K562 (cell line): ENCODE measurements around the gene ERVH48-1. TPM values are rescaled to one million over a fixed set of nuclear protein-coding genes. Genes with fewer than 3 reads are reported as not detected.

Experiments used
- BRF2 ChIP-seq: IDR thresholded peaks from 3 replicates; pipeline ENCODE4 v1.6.1; 2011; ENCODE audit warnings: borderline replicate concordance, mild to moderate bottlenecking; ENCODE audit not compliant: insufficient read length, insufficient read depth
- CBX1 ChIP-seq: sonication (generic); IDR thresholded peaks from 2 replicates; pipeline ENCODE4 v1.6.1; 2016; ENCODE audit warnings: antibody characterized with exemption, low read depth, mild to moderate bottlenecking
- CEBPG ChIP-seq, 3 experiments: fragments of 200-800 bp in 1 of 3; sonication (Bioruptor generic) in 1 of 3; sonication (generic) in 1 of 3; formaldehyde crosslinking in 1 of 3; IDR thresholded peaks in 2 of 3; conservative IDR thresholded peaks in 1 of 3; 2 replicates each; pipeline versions ENCODE4 v1.6.1 to v1.8.0; 2016 to 2022; ENCODE audit warnings: missing compliant biosample characterization in 2 of 3, missing genetic modification characterization in 2 of 3, mild to moderate bottlenecking in 1 of 3, missing genetic modification reagents in 1 of 3
- HNRNPH1 ChIP-seq: fragments of 200-400 bp; formaldehyde crosslinking; optimal IDR thresholded peaks from 2 replicates; pipeline ENCODE3; 2017; ENCODE audit warnings: low read depth, mild to moderate bottlenecking, low read length, moderate library complexity
- MAX ChIP-seq: sonication (generic); formaldehyde crosslinking; IDR thresholded peaks from 2 replicates; pipeline ENCODE4 v1.9.0; 2022; ENCODE audit warnings: mild to moderate bottlenecking, missing genetic modification reagents
- NFE2L1 ChIP-seq: fragments of 450-650 bp; IDR thresholded peaks from 2 replicates; pipeline ENCODE4 v1.6.1; 2016; ENCODE audit warnings: missing genetic modification characterization, low read depth, mild to moderate bottlenecking, missing compliant biosample characterization, moderate library complexity, borderline replicate concordance
- RERE ChIP-seq: sonication (generic); formaldehyde crosslinking; IDR thresholded peaks from 2 replicates; pipeline ENCODE4 v1.8.0; 2023; ENCODE audit warnings: missing genetic modification reagents, mild to moderate bottlenecking, borderline replicate concordance
- RHOXF2B ChIP-seq: fragments of 250-450 bp; sonication (Bioruptor Pico); conservative IDR thresholded peaks from 2 replicates; pipeline ENCODE4 v1.5.1; 2021
- SETDB1 ChIP-seq: IDR thresholded peaks from one replicate; pipeline ENCODE4 v1.6.1; 2012; ENCODE audit warnings: low read length, control low read depth, inconsistent platforms
- SRSF3 ChIP-seq: fragments of 200-400 bp; formaldehyde crosslinking; IDR thresholded peaks from 2 replicates; pipeline ENCODE4 v1.6.1; 2016; ENCODE audit warnings: mild to moderate bottlenecking, low read length, moderate library complexity; ENCODE audit not compliant: insufficient read depth
- SRSF9 ChIP-seq: fragments of 200-400 bp; formaldehyde crosslinking; IDR thresholded peaks from 2 replicates; pipeline ENCODE4 v1.6.1; 2017; ENCODE audit warnings: low read depth, low read length, borderline replicate concordance
- UBTF ChIP-seq, 2 experiments: IDR thresholded peaks; 2 replicates each; pipeline ENCODE4 v1.6.1; 2012; ENCODE audit warnings: improper control_type of control experiment in 2 of 2, low read depth in 2 of 2, low read length in 2 of 2, borderline replicate concordance in 1 of 2
- XRCC4 ChIP-seq: IDR thresholded peaks from one replicate; pipeline ENCODE4 v1.6.1; 2011; ENCODE audit not compliant: insufficient read depth, insufficient read length; ENCODE audit errors: extremely low read depth
- YBX1 ChIP-seq: fragments of 450-650 bp; IDR thresholded peaks from 2 replicates; pipeline ENCODE4 v1.7.1; 2016; ENCODE audit warnings: mild to moderate bottlenecking
- ZNF431 ChIP-seq: sonication (generic); formaldehyde crosslinking; IDR thresholded peaks from 2 replicates; pipeline ENCODE4 v1.8.0; 2022; ENCODE audit warnings: mild to moderate bottlenecking, missing genetic modification reagents
- ZNF436 ChIP-seq: fragments of 250-450, 450-650 bp; sonication (Bioruptor Pico); formaldehyde crosslinking; IDR thresholded peaks from 2 replicates; pipeline ENCODE4 v1.7.0; 2020; ENCODE audit warnings: mild to moderate bottlenecking
- polyA plus RNA-seq, 8 experiments: library from polyadenylated mRNA; depleted of rRNA in 4 of 8; stranded (reverse) in 5 of 8; unstranded in 3 of 8; fragments of >200 nt; fragmentation: Nextera tagmentation in 2 of 8; fragmentation: Illumina TruSeq in 1 of 8; extraction: Ambion mirVana in 2 of 8; extraction: Trizol in 1 of 8; gene quantifications; 2 replicates each; pipeline versions ENCODE4 v1.2.1 to v1.2.3, GENCODE V29; 2011 to 2014; ENCODE audit warnings: inconsistent platforms in 1 of 8, missing spikeins in 1 of 8
- total RNA-seq, 7 experiments: library from RNA; depleted of rRNA in 6 of 7; stranded (reverse); fragments of >200 nt in 6 of 7; fragmentation: Illumina TruSeq in 2 of 7; extraction: Trizol in 2 of 7; gene quantifications; 2 replicates each; pipeline versions ENCODE4 v1.2.1 to v1.2.3, GENCODE V29; 2011 to 2021; ENCODE audit warnings: low replicate concordance in 1 of 7

ERVH48-1 gene
- total and polyA plus RNA-seq, 9 of the 15 experiments (the other 6 are each of a cell fraction or from before 2014, with no cell fraction given) = 0.08 to 0.49 (median 0.16) TPM; not detected in 3

- TF ChIP-seq UBTF (IDR thresholded peaks at IDR 0.05; ENCODE audit: borderline replicate concordance in 1 of 2, low read depth in 2 of 2, low read length in 2 of 2) = peak in 1 of 2 experiments; percentile 48; a peak in 1 of 4 replicates
- peak; percentile 99 for TF ChIP-seq MAX (CRISPR knock-in tag)
- peak; percentile 82; the same call in 1 of the 2 replicates for TF ChIP-seq SRSF3
- TF ChIP-seq SRSF9 = no peak
- peak; percentile 43; the same call in 1 of the 2 replicates for TF ChIP-seq RERE (CRISPR knock-in tag)
- TF ChIP-seq CBX1 = peak; percentile 38; the same call in 1 of the 2 replicates
- no peak for TF ChIP-seq YBX1
- peak; percentile 77 for TF ChIP-seq SETDB1
- TF ChIP-seq NFE2L1 (tag) = no peak
- 0 out of 2 replicates have a peak, but pooled peaks have one; percentile 5 for TF ChIP-seq ZNF431 (CRISPR knock-in tag)
- no peak for TF ChIP-seq RHOXF2B (CRISPR knock-in tag)
- no peak for TF ChIP-seq BRF2
- TF ChIP-seq ZNF436 = no peak
- TF ChIP-seq HNRNPH1 = no peak
- TF ChIP-seq XRCC4 = no peak
- peak; percentile 8; the same call in 1 of the 2 replicates for TF ChIP-seq CEBPG (CRISPR knock-in tag; IDR thresholded peaks at IDR 0.05)
- TF ChIP-seq CEBPG (tag; conservative IDR thresholded peaks at IDR 0.05 in 1 of 2, IDR thresholded peaks at IDR 0.05 in 1 of 2) = no peak
Measured at GRCh38 chr21:42878993-42879787, 46.2 kb downstream of the ERVH48-1 start, which contains the start of gene WDR4 (continued).
